MM.1S (cell line): ENCODE measurements around the gene ELOVL6.

ENCODE experiments used
- DNase-seq: peaks from one replicate; pipeline ENCODE4 v3.0.0-alpha.2; 2015
- H2AFZ ChIP-seq: fragments of 300-600 bp; sonication (generic); 2 replicates; pipeline ENCODE4 v1.6.0; 2016; ENCODE audit warnings: antibody characterized with exemption, low read length
- H3F3A ChIP-seq: fragments of 300-600 bp; sonication (generic); 2 replicates; pipeline ENCODE4 v1.6.1; 2016; ENCODE audit warnings: mild to moderate bottlenecking, antibody characterized with exemption, low read length, moderate library complexity, mixed read lengths; ENCODE audit not compliant: insufficient read depth
- H3K27ac ChIP-seq: fragments of 300-600 bp; sonication (generic); 2 replicates; pipeline ENCODE4 v1.5.1; 2016; ENCODE audit warnings: mild to moderate bottlenecking, low read length
- H3K27me3 ChIP-seq: fragments of 300-600 bp; sonication (generic); replicated peaks from 2 replicates; pipeline ENCODE4 v1.6.0; 2016; ENCODE audit warnings: low read length; ENCODE audit not compliant: insufficient read depth
- H3K36me3 ChIP-seq: fragments of 300-600 bp; sonication (generic); replicated peaks from 2 replicates; pipeline ENCODE4 v1.6.1; 2016; ENCODE audit warnings: mild to moderate bottlenecking, low read length, mixed read lengths; ENCODE audit not compliant: insufficient read depth
- H3K4me1 ChIP-seq: fragments of 300-600 bp; sonication (generic); 2 replicates; pipeline ENCODE4 v1.6.1; 2016; ENCODE audit warnings: low read length, mixed read lengths
- H3K4me2 ChIP-seq: fragments of 300-600 bp; sonication (generic); 2 replicates; pipeline ENCODE4 v1.6.0; 2016; ENCODE audit warnings: low read depth, low read length
- H3K4me3 ChIP-seq: fragments of 300-600 bp; sonication (generic); 2 replicates; pipeline ENCODE4 v1.5.1; 2016; ENCODE audit warnings: low read length, mixed read lengths
- H3K79me2 ChIP-seq: fragments of 300-600 bp; sonication (generic); 2 replicates; pipeline ENCODE4 v1.6.1; 2016; ENCODE audit warnings: mixed run types, low read length, mixed read lengths
- H3K9ac ChIP-seq: fragments of 300-600 bp; sonication (generic); 2 replicates; pipeline ENCODE4 v1.6.1; 2016; ENCODE audit warnings: low read length, mixed read lengths
- H3K9me2 ChIP-seq: fragments of 300-600 bp; sonication (generic); replicated peaks from 2 replicates; pipeline ENCODE4 v1.6.1; 2016; ENCODE audit warnings: mild to moderate bottlenecking, low read length, mixed read lengths; ENCODE audit not compliant: insufficient read depth
- H3K9me3 ChIP-seq: fragments of 300-600 bp; sonication (generic); replicated peaks from 2 replicates; pipeline ENCODE4 v1.6.1; 2016; ENCODE audit warnings: mild to moderate bottlenecking, low read length, mixed read lengths; ENCODE audit not compliant: insufficient read depth
- H4K20me1 ChIP-seq: fragments of 300-600 bp; sonication (generic); 2 replicates; pipeline ENCODE4 v1.6.1; 2016; ENCODE audit warnings: mild to moderate bottlenecking, low read length, moderate library complexity, mixed read lengths; ENCODE audit not compliant: insufficient read depth
- EZH2 ChIP-seq: fragments of 300-600 bp; sonication (generic); optimal IDR thresholded peaks from 2 replicates; pipeline ENCODE3; 2017; ENCODE audit warnings: low read depth, mild to moderate bottlenecking, antibody characterized with exemption, low read length, mixed read lengths
- EZH2phosphoT487 ChIP-seq: fragments of 300-600 bp; sonication (generic); IDR thresholded peaks from 2 replicates; pipeline ENCODE4 v1.6.1; 2018; ENCODE audit warnings: antibody characterized with exemption, low read length
- TF ChIP-seq, protein P1 (sequence below): fragments of 300-600 bp; sonication (generic); IDR thresholded peaks from 2 replicates; pipeline ENCODE4 v1.5.1; 2016; ENCODE audit warnings: antibody characterized with exemption, low read length, mixed read lengths

Gene ELOVL6, protein sequence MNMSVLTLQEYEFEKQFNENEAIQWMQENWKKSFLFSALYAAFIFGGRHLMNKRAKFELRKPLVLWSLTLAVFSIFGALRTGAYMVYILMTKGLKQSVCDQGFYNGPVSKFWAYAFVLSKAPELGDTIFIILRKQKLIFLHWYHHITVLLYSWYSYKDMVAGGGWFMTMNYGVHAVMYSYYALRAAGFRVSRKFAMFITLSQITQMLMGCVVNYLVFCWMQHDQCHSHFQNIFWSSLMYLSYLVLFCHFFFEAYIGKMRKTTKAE

DNA sequence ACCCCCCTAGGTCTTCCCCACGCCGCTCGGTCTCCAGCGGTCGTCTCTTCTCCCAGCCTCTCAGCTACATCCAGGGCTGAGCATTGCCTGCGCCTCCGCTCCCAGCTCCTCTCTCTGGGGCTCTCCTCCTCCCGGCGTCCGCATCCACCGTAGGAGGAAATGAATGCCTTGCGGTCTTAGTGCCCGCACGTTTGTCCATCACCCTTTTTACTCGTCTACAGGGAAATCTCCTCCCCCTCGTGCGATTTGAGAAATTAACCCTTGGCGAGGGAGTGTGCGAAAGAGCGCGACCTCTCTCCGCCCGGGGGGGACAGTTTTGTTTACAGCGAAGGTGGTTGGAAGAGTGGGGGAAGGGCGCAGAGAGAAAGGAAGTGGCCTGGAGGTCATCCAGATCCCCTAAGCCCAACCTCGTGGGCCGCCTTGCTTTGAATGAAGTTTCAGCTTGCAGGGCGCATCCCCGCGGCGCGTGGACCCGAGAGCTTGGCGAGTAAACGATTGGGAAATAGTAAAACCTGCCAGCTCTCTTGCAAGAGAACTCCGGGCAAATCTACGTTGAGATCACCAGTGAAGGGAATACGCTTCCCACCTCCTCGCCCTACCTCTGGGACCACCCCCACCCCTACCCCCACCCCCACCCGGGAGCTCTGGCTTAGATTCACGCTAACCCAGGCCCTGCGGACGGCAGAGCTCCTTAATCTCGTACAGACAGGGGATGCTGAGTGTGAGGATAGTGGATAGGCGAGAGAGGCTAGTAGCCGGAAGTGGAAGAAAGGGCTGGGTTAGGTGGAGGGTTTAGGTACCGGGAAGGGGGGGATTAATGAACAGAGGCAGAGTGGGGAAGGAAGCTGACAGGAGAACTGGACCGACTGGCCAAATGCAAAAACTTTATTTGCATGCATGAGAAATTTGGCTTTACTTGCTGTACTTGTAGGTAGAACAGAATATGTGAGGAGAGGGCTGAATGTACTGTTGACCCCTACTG lies at the start of gene ELOVL6:
Gene ELOVL6, minus strand, starts transcription at position 181 of the 982 bp plus-strand sequence. CDS start 280 bp downstream, outside the sequence.
- H3K9ac ChIP-seq, result peak within 1 kb of the TSS; percentile 74
- no peaks in the 10 kb centered on the region for H3K36me3 ChIP-seq
- H3F3A ChIP-seq, result peaks cover 7% of the 10 kb centered on the region; the same call in 1 of the 2 replicates
- H4K20me1 ChIP-seq, result no peaks in the 10 kb centered on the region
- peak within 1 kb of the TSS; percentile 99 for H3K4me2 ChIP-seq
- no peaks in the 10 kb centered on the region for H3K27me3 ChIP-seq
- H3K79me2 ChIP-seq, result no peaks in the 10 kb centered on the region
- 0 out of 2 replicates have a peak, but pooled peaks cover 4% of the 10 kb centered on the region for H3K4me1 ChIP-seq
- H2AFZ ChIP-seq, result peak within 1 kb of the TSS; percentile 97
- no peaks in the 10 kb centered on the region for H3K9me2 ChIP-seq
- no peaks in the 10 kb centered on the region for H3K9me3 ChIP-seq
- H3K4me3 ChIP-seq, result peak within 1 kb of the TSS; percentile 70
- TF ChIP-seq EZH2 (no peak), EZH2phosphoT487 (no peak)
- TF ChIP-seq, protein P1, sequence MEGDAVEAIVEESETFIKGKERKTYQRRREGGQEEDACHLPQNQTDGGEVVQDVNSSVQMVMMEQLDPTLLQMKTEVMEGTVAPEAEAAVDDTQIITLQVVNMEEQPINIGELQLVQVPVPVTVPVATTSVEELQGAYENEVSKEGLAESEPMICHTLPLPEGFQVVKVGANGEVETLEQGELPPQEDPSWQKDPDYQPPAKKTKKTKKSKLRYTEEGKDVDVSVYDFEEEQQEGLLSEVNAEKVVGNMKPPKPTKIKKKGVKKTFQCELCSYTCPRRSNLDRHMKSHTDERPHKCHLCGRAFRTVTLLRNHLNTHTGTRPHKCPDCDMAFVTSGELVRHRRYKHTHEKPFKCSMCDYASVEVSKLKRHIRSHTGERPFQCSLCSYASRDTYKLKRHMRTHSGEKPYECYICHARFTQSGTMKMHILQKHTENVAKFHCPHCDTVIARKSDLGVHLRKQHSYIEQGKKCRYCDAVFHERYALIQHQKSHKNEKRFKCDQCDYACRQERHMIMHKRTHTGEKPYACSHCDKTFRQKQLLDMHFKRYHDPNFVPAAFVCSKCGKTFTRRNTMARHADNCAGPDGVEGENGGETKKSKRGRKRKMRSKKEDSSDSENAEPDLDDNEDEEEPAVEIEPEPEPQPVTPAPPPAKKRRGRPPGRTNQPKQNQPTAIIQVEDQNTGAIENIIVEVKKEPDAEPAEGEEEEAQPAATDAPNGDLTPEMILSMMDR, result no peak
- peak within 1 kb of the TSS; percentile 57; the same call in 1 of the 2 replicates for H3K27ac ChIP-seq
- peak; percentile 47 for DNase-seq

DNA sequence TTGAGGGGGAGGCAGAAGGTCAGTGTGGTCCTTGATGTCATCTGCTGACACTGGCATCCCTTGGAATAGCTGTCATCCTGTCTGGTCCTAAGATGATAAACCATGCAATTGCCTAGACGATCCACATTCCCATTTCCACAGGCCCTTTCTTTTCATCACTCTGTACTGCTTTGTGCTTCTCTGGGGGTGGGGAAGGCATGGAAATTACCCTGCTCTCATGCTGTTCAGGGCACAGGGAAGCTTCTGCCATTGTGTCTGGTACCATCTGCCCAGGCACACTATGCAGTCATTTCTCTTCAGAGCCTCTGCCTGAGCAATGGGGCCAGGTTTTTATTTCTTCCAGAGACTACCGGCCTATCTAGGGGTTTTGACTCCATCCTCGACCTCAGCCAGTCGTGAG lies 49.7 kb upstream of the ELOVL6 start:
- Histone ChIP-seq H3K27ac (no peak overlapping the region), H3K36me3 (no peaks in the 10 kb centered on the region), H4K20me1 (no peaks in the 10 kb centered on the region), H3F3A (no peaks in the 10 kb centered on the region), H3K4me1 (no peaks in the 10 kb centered on the region), H3K9me2 (no peaks in the 10 kb centered on the region), H3K4me2 (no peak overlapping the region), H3K9me3 (no peaks in the 10 kb centered on the region), H2AFZ (no peak overlapping the region), H3K4me3 (no peak overlapping the region), H3K79me2 (no peaks in the 10 kb centered on the region), H3K9ac (no peak overlapping the region), H3K27me3 (no peaks in the 10 kb centered on the region)
- TF ChIP-seq EZH2phosphoT487 (no peak), EZH2 (no peak)
- TF ChIP-seq, protein P1, result no peak
- DNase-seq, result no peak

DNA sequence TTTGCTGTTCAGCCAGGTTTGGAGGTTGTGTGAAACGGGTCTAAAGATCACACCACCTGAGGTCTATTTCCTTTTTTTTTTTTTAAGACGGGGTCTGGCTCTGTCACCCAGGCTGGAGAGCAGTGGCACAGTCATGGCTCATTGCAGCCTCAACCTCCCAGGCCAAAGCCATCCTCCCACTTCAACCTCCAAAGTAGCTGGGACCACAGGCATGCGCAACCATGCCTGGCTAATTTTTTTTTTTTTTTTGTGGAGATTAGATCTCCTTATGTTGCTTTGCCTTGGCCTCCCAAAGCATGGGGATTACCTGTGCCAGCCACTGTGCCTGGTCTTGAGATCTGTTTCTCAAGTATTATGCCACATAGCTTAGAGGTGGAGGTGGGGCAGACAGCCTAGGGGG lies 49.2 kb upstream of the ELOVL6 start:
- no peak for DNase-seq
- H3F3A ChIP-seq, result no peaks in the 10 kb centered on the region
- H3K27me3 ChIP-seq, result no peaks in the 10 kb centered on the region
- H3K4me3 ChIP-seq, result no peak overlapping the region
- no peaks in the 10 kb centered on the region for H4K20me1 ChIP-seq
- no peaks in the 10 kb centered on the region for H3K79me2 ChIP-seq
- H2AFZ ChIP-seq, result no peak overlapping the region
- H3K4me1 ChIP-seq, result no peaks in the 10 kb centered on the region
- no peaks in the 10 kb centered on the region for H3K9me3 ChIP-seq
- no peaks in the 10 kb centered on the region for H3K9me2 ChIP-seq
- H3K36me3 ChIP-seq, result no peaks in the 10 kb centered on the region
- H3K4me2 ChIP-seq, result no peak overlapping the region
- H3K9ac ChIP-seq, result no peak overlapping the region
- TF ChIP-seq EZH2phosphoT487 (no peak), EZH2 (no peak)
- TF ChIP-seq, protein P1, result no peak
- no peak overlapping the region for H3K27ac ChIP-seq
